HepG2 (cell line): ENCODE results near the gene KLKB1. TPM values are rescaled to one million over a fixed set of nuclear protein-coding genes. Genes with fewer than 3 reads are reported as not detected.
A peak's percentile ranks its signal among the peaks of the same experiment; 100 is the strongest.

ENCODE experiments used
- ATRX ChIP-seq: sonication (generic); formaldehyde crosslinking; IDR thresholded peaks from 2 replicates; pipeline ENCODE4 v1.4.0; 2020; ENCODE audit warnings: missing genetic modification reagents, borderline replicate concordance
- BCL3 ChIP-seq: sonication (generic); formaldehyde crosslinking; IDR thresholded peaks from 2 replicates; pipeline ENCODE4 v1.5.1; 2020; ENCODE audit warnings: mild to moderate bottlenecking, missing genetic modification reagents, moderate library complexity
- CSRNP1 ChIP-seq: sonication (generic); formaldehyde crosslinking; IDR thresholded peaks from 2 replicates; pipeline ENCODE4 v1.8.1; 2023; ENCODE audit warnings: mild to moderate bottlenecking, missing genetic modification reagents
- KLF16 ChIP-seq, 2 experiments: sonication (generic) in 1 of 2; formaldehyde crosslinking in 1 of 2; IDR thresholded peaks; 2 replicates each; pipeline versions ENCODE4 v1.6.1 to v1.8.0; 2016 to 2023; ENCODE audit warnings: missing genetic modification reagents in 2 of 2, missing compliant biosample characterization in 1 of 2
- MZF1 ChIP-seq: sonication (generic); formaldehyde crosslinking; IDR thresholded peaks from 2 replicates; pipeline ENCODE4 v1.8.1; 2023; ENCODE audit warnings: mild to moderate bottlenecking, missing genetic modification reagents, borderline replicate concordance
- TAF15 ChIP-seq: fragments of 200-400 bp; formaldehyde crosslinking; IDR thresholded peaks from one replicate; pipeline ENCODE4 v1.6.1; 2018; ENCODE audit warnings: mild to moderate bottlenecking, low read depth, low read length; ENCODE audit not compliant: poor library complexity, severe bottlenecking
- ZBTB46 ChIP-seq: sonication (generic); formaldehyde crosslinking; IDR thresholded peaks from 2 replicates; pipeline ENCODE4 v1.4.0; 2020; ENCODE audit warnings: mild to moderate bottlenecking, missing genetic modification reagents, borderline replicate concordance
- ZFP62 ChIP-seq: sonication (generic); formaldehyde crosslinking; IDR thresholded peaks from 2 replicates; pipeline ENCODE4 v1.4.0; 2020; ENCODE audit warnings: missing genetic modification reagents
- ZNF251 ChIP-seq: sonication (generic); formaldehyde crosslinking; IDR thresholded peaks from 2 replicates; pipeline ENCODE4 v1.9.0; 2021; ENCODE audit warnings: mild to moderate bottlenecking, missing genetic modification reagents
- ZNF280B ChIP-seq: sonication (generic); formaldehyde crosslinking; IDR thresholded peaks from 2 replicates; pipeline ENCODE4 v1.5.0; 2020; ENCODE audit warnings: missing genetic modification reagents, mild to moderate bottlenecking, borderline replicate concordance
- ZNF281 ChIP-seq: sonication (generic); formaldehyde crosslinking; IDR thresholded peaks from 2 replicates; pipeline ENCODE4 v1.4.0; 2020; ENCODE audit warnings: missing genetic modification reagents, borderline replicate concordance
- ZNF317 ChIP-seq: sonication (generic); formaldehyde crosslinking; IDR thresholded peaks from 2 replicates; pipeline ENCODE4 v1.5.0; 2020; ENCODE audit warnings: mild to moderate bottlenecking, missing genetic modification reagents
- ZNF343 ChIP-seq: sonication (generic); formaldehyde crosslinking; IDR thresholded peaks from 2 replicates; pipeline ENCODE4 v1.4.0; 2020; ENCODE audit warnings: mild to moderate bottlenecking, missing genetic modification reagents
- polyA plus RNA-seq, 8 experiments: library from polyadenylated mRNA; depleted of rRNA in 3 of 8; stranded (reverse) in 7 of 8; unstranded in 1 of 8; fragments of >200 nt; fragmentation: Illumina TruSeq in 4 of 8; extraction: Trizol in 4 of 8; gene quantifications; 2 replicates each; pipeline versions ENCODE4 v1.2.1 to v1.2.3, GENCODE V29; 2011 to 2016; ENCODE audit warnings: low read depth in 4 of 8, missing spikeins in 1 of 8, mixed read lengths in 1 of 8; ENCODE audit not compliant: insufficient read depth in 1 of 8
- total RNA-seq, 5 experiments: library from RNA; depleted of rRNA; stranded (reverse); fragments of >200 nt; fragmentation: Illumina TruSeq; extraction: Trizol; gene quantifications; 2 replicates each; pipeline ENCODE4 v1.2.3, GENCODE V29; 2016; ENCODE audit warnings: low read depth in 1 of 5

Gene KLKB1
- total and polyA plus RNA-seq, 2 of the 13 experiments (the other 11 are each of a cell fraction or from before 2014, with no cell fraction given) = 0.26 to 0.49 TPM

GRCh38 chr4:186260504-186261448, 33.5 kb downstream of the KLKB1 start (continued):
- TF ChIP-seq ZNF281 (CRISPR knock-in tag) = peak; percentile 68; the same call in 1 of the 2 replicates
- TF ChIP-seq ZNF280B (CRISPR knock-in tag) = peak; percentile 94; the same call in 1 of the 2 replicates
- no peak for TF ChIP-seq ZFP62 (CRISPR knock-in tag)
- TF ChIP-seq KLF16 (CRISPR knock-in tag; IDR thresholded peaks at IDR 0.05) = peak in 1 of 2 experiments; percentile 64; a peak in 1 of 4 replicates
- no peak for TF ChIP-seq TAF15
- no peak for TF ChIP-seq ZBTB46 (CRISPR knock-in tag)
- no peak for TF ChIP-seq MZF1 (CRISPR knock-in tag)
- TF ChIP-seq ATRX (CRISPR knock-in tag) = no peak
- peak; percentile 52; the same call in 1 of the 2 replicates for TF ChIP-seq ZNF317
- 0 out of 2 replicates have a peak, but pooled peaks have one; percentile 91 for TF ChIP-seq ZNF251 (CRISPR knock-in tag)
- TF ChIP-seq ZNF343 (CRISPR knock-in tag) = peak; percentile 83; the same call in 1 of the 2 replicates
- TF ChIP-seq BCL3 (CRISPR knock-in tag) = peak; percentile 84
- TF ChIP-seq CSRNP1 = peak; percentile 79
